ENCODE data around the gene REN. TPM values are rescaled to one million over a fixed set of nuclear protein-coding genes. Genes with fewer than 3 reads are reported as not detected.
A peak's percentile ranks its signal among the peaks of the same experiment; 100 is the strongest.

REN gene
- total and polyA plus RNA-seq, 2 of the 13 experiments (the other 11 are each of a cell fraction or from before 2014, with no cell fraction given) = not detected

- TF ChIP-seq REST (IDR thresholded peaks at IDR 0.05; ENCODE audit: borderline replicate concordance in 1 of 2, low read depth in 1 of 2, low read length in 2 of 2) = no peak
- TF ChIP-seq NR3C1 (CRISPR knock-in tag; IDR thresholded peaks at IDR 0.05) = no peak
- peak; percentile 18 to 46; a peak in 1 of 4 replicates for TF ChIP-seq HMGXB4 (CRISPR knock-in tag; IDR thresholded peaks at IDR 0.05; ENCODE audit: borderline replicate concordance in 1 of 2, low read depth in 1 of 2)
- TF ChIP-seq THRA (CRISPR knock-in tag; IDR thresholded peaks at IDR 0.05; ENCODE audit: borderline replicate concordance) = peak; percentile 49; the same call in 1 of the 2 replicates
- no peak for TF ChIP-seq ZNF7 (CRISPR knock-in tag; IDR thresholded peaks at IDR 0.05)
- no peak for TF ChIP-seq CREB3 (CRISPR knock-in tag; IDR thresholded peaks at IDR 0.05)
- 0 out of 2 replicates have a peak, but pooled peaks have one; percentile 32 for TF ChIP-seq ZBTB33 (CRISPR knock-in tag; IDR thresholded peaks at IDR 0.05)
- no peak for TF ChIP-seq GTF2F1 (IDR thresholded peaks at IDR 0.05; ENCODE audit: low read length)
- no peak for TF ChIP-seq PRDM4 (CRISPR knock-in tag; IDR thresholded peaks at IDR 0.05; ENCODE audit: borderline replicate concordance)
- TF ChIP-seq ZBTB7B (CRISPR knock-in tag; IDR thresholded peaks at IDR 0.05) = 0 out of 2 replicates have a peak, but pooled peaks have one; percentile 40
- TF ChIP-seq ELF3 (CRISPR knock-in tag; IDR thresholded peaks at IDR 0.05) = 0 out of 2 replicates have a peak, but pooled peaks have one; percentile 31
- TF ChIP-seq ZNF496 (CRISPR knock-in tag; IDR thresholded peaks at IDR 0.05; ENCODE audit: insufficient replicate concordance) = no peak
- peak; percentile 39; the same call in 1 of the 2 replicates for TF ChIP-seq ZNF44 (CRISPR knock-in tag; IDR thresholded peaks at IDR 0.05)
- no peak for TF ChIP-seq ZC3H13 (CRISPR knock-in tag; IDR thresholded peaks at IDR 0.05)
- peak; percentile 60 for TF ChIP-seq XRCC5 (optimal IDR thresholded peaks at IDR 0.05; ENCODE audit: low read length)
- TF ChIP-seq ZBTB7A (CRISPR knock-in tag; IDR thresholded peaks at IDR 0.05) = peak; percentile 30; the same call in 1 of the 2 replicates
Measured at GRCh38 chr1:204162494-204163074, 3.6 kb downstream of the REN start (continued).

All from HepG2 (cell line).